Spleen (tissue), 11 donors: ENCODE data around the gene CER1. TPM values are rescaled to one million over a fixed set of nuclear protein-coding genes. Genes with fewer than 3 reads are reported as not detected.
A peak's percentile ranks its signal among the peaks of the same experiment; 100 is the strongest.

Experiments used
- DNase-seq: peaks from one replicate; pipeline ENCODE4 v3.0.0-alpha.2; 2020
- H3K27ac ChIP-seq, 8 donors: fragments of 200-600 bp; sonication (generic) in 7 of 8; 1 replicate in 4 of 8; 2 replicates in 4 of 8; pipeline versions ENCODE4 v1.5.0 to v1.8.0; 2016 to 2021; ENCODE audit warnings: inconsistent platforms in 4 of 8, mild to moderate bottlenecking in 4 of 8, moderate library complexity in 1 of 8
- H3K27me3 ChIP-seq, 7 donors: fragments of 200-600 bp; sonication (generic) in 6 of 7; replicated peaks in 1 of 7; 1 replicate in 4 of 7; 2 replicates in 3 of 7; pipeline versions ENCODE4 v1.5.0 to v1.8.0; 2016 to 2021; ENCODE audit warnings: inconsistent platforms in 3 of 7, mild to moderate bottlenecking in 1 of 7
- H3K36me3 ChIP-seq, 6 donors: fragments of 200-600 bp; sonication (generic) in 5 of 6; 1 replicate in 4 of 6; 2 replicates in 2 of 6; pipeline versions ENCODE4 v1.5.0 to v1.8.0; 2016 to 2021; ENCODE audit warnings: inconsistent platforms in 2 of 6
- H3K4me1 ChIP-seq, 6 donors: fragments of 200-600 bp; sonication (generic) in 5 of 6; 1 replicate in 3 of 6; 2 replicates in 3 of 6; pipeline versions ENCODE4 v1.5.0 to v1.8.0; 2016 to 2021; ENCODE audit warnings: inconsistent platforms in 3 of 6
- H3K4me3 ChIP-seq, 8 donors: fragments of 200-600 bp; sonication (generic) in 7 of 8; 1 replicate in 4 of 8; 2 replicates in 4 of 8; pipeline versions ENCODE4 v1.5.0 to v1.8.0; 2016 to 2021; ENCODE audit warnings: inconsistent platforms in 4 of 8, mild to moderate bottlenecking in 4 of 8, moderate library complexity in 2 of 8
- H3K9me3 ChIP-seq, 8 donors: fragments of 200-600 bp; sonication (generic) in 7 of 8; 1 replicate in 4 of 8; 2 replicates in 4 of 8; pipeline versions ENCODE4 v1.5.0 to v1.8.0; 2016 to 2021; ENCODE audit warnings: inconsistent platforms in 4 of 8
- CTCF ChIP-seq, 11 experiments: fragments of 200-600 bp in 7 of 11; fragments of 450-650 bp in 4 of 11; sonication (generic) in 4 of 11; IDR thresholded peaks in 8 of 11; conservative IDR thresholded peaks in 3 of 11; 1 replicate in 7 of 11; 2 replicates in 4 of 11; pipeline versions ENCODE4 v1.4.0 to v1.8.0; 2016 to 2021; ENCODE audit warnings: antibody characterized with exemption in 11 of 11, inconsistent platforms in 4 of 11, mild to moderate bottlenecking in 1 of 11
- POLR2A ChIP-seq, 3 donors: fragments of 450-650 bp; IDR thresholded peaks; one replicate each; pipeline ENCODE4 v1.5.1; 2017; ENCODE audit warnings: antibody characterized with exemption in 3 of 3, mild to moderate bottlenecking in 1 of 3
- POLR2AphosphoS5 ChIP-seq, 3 donors: sonication (generic); formaldehyde crosslinking; IDR thresholded peaks; one replicate each; pipeline ENCODE4 v1.5.1; 2017; ENCODE audit warnings: antibody characterized with exemption in 3 of 3
- WGBS, 5 donors: extraction: QIAGEN DNeasy Blood & Tissue Kit in 3 of 5; methylation state at CpG; one replicate each; pipeline versions ENCODE4 v1.1.5 to v1.1.7; 2013 to 2018; 5-methylcytosine and 5-hydroxymethylcytosine counted together
- intact Hi-C: fragments of 100-400 bp; cut with DNase I; formaldehyde crosslinking; loops from one replicate; pipeline ENCODE4 v1.15.0; 2023; ENCODE audit warnings: low total_unique reads
- polyA plus RNA-seq, 3 donors: library from polyadenylated mRNA; stranded (reverse); fragments of 200-250 nt; gene quantifications; one replicate each; pipeline ENCODE4 v1.2.1, GENCODE V29; 2013
- total RNA-seq, 7 donors: library from RNA; depleted of rRNA in 3 of 7; stranded (reverse); fragments of >200 nt in 3 of 7; fragmentation: NEBNext Ultra II Directional in 4 of 7; extraction: Animal tissue kit (Norgen Biotek cat#: 25700) in 4 of 7; gene quantifications; one replicate each; pipeline versions ENCODE4 v1.1.0 to v1.2.1, GENCODE V29; 2016 to 2021
- donor health status: healthy with polysubstance abuse.
- donor health status: DM: no; HTN: no; CAD: no; lungs with moderate emphysema.
- donor health status: DM: no; HTN: no; CAD: no.
- donor health status: Bipolar disorder and iron deficiency.
- donor health status: healthy.
- donor health status: DM: no; HTN: no; CAD: no.
- donor health status: DM: yes; HTN: yes; CAD: no.

Gene CER1
- total and polyA plus RNA-seq, 10 donors = not detected

- Histone ChIP-seq H3K36me3 (no peaks in the 10 kb centered on the region), H3K27me3 (peaks cover 0 to 4% (median 0%) of the 10 kb centered on the region in 7 donors), H3K27ac (no peak overlapping the region), H3K4me3 (no peak overlapping the region), H3K4me1 (peaks cover 0 to 5% (median 0%) of the 10 kb centered on the region in 6 donors), H3K9me3 (peaks cover 0 to 40% (median 35%) of the 10 kb centered on the region in 8 donors)
- no peak for TF ChIP-seq POLR2AphosphoS5 (IDR thresholded peaks at IDR 0.05)
- no peak for TF ChIP-seq CTCF (IDR thresholded peaks at IDR 0.05 in 8 of 11, conservative IDR thresholded peaks at IDR 0.05 in 3 of 11)
- no peak for TF ChIP-seq POLR2A (IDR thresholded peaks at IDR 0.05)
- intact Hi-C loops = no loop called here
- 66 to 83% (median 74%) methylated on average over 4 of the region's 4 CpGs for WGBS, 5 donors
- no peak for DNase-seq
Measured at GRCh38 chr9:14702200-14702720, 20.3 kb downstream of the CER1 start.

GRCh38 chr9:14693251-14693861 is 29.2 kb downstream of the CER1 start, which contains the start of gene ZDHHC21:
Gene ZDHHC21, minus strand, starts transcription at chr9:14693432. Its CDS starts 19,092 bp downstream, at chr9:14674340.
- Histone ChIP-seq H3K4me3 (peak within 1 kb of the TSS; percentile 57 to 91 (median 82)), H3K4me1 (peaks cover 15 to 53% (median 34%) of the 10 kb centered on the region in 6 donors), H3K36me3 (peaks cover 0 to 18% (median 3%) of the 10 kb centered on the region in 6 donors), H3K27ac (peak within 1 kb of the TSS in 7 of 8 donors; percentile 46 to 81 (median 70)), H3K27me3 (no peaks in the 10 kb centered on the region), H3K9me3 (no peaks in the 10 kb centered on the region)
- peak; percentile 94 for DNase-seq
- TF ChIP-seq POLR2AphosphoS5 (IDR thresholded peaks at IDR 0.05) (peak; percentile 88 to 90 (median 88)), POLR2A (IDR thresholded peaks at IDR 0.05) (peak in 1 of 3 donors; percentile 37), CTCF (IDR thresholded peaks at IDR 0.05 in 8 of 11, conservative IDR thresholded peaks at IDR 0.05 in 3 of 11) (no peak)
- intact Hi-C loops = no loop called here
- WGBS, 5 donors = 3 to 4% (median 4%) methylated on average over 28 to 50 of the region's 50 CpGs

GRCh38 chr9:14692470-14693250 is 29.9 kb downstream of the CER1 start:
- intact Hi-C loops = no loop called here
- TF ChIP-seq POLR2AphosphoS5 (IDR thresholded peaks at IDR 0.05) (no peak), CTCF (IDR thresholded peaks at IDR 0.05 in 8 of 11, conservative IDR thresholded peaks at IDR 0.05 in 3 of 11) (no peak), POLR2A (IDR thresholded peaks at IDR 0.05) (no peak)
- H3K27ac ChIP-seq = peak overlapping the region in 7 of 8 donors; percentile 46 to 81 (median 70)
- H3K4me1 ChIP-seq = peaks cover 15 to 59% (median 37%) of the 10 kb centered on the region in 6 donors
- peak overlapping the region; percentile 57 to 91 (median 82) for H3K4me3 ChIP-seq
- no peaks in the 10 kb centered on the region for H3K9me3 ChIP-seq
- H3K27me3 ChIP-seq = no peaks in the 10 kb centered on the region
- WGBS, 5 donors = 2 to 3% (median 3%) methylated on average over 17 to 31 of the region's 35 CpGs
- H3K36me3 ChIP-seq = peaks cover 0 to 25% (median 3%) of the 10 kb centered on the region in 6 donors
- DNase-seq = no peak
